ENCODE measurements around the gene TRPM2. TPM values are rescaled to one million over a fixed set of nuclear protein-coding genes. Genes with fewer than 3 reads are reported as not detected.
A peak's percentile ranks its signal among the peaks of the same experiment; 100 is the strongest.
"Not testable (repeated sequence)": the region's sequence is repeated elsewhere in the genome, so short reads cannot be mapped to it uniquely, and the experiment has no call there.

TRPM2 gene
- polyA plus RNA-seq, 12 donors = 0.60 to 2.2 (median 1.4) TPM; not detected in 2

DNA sequence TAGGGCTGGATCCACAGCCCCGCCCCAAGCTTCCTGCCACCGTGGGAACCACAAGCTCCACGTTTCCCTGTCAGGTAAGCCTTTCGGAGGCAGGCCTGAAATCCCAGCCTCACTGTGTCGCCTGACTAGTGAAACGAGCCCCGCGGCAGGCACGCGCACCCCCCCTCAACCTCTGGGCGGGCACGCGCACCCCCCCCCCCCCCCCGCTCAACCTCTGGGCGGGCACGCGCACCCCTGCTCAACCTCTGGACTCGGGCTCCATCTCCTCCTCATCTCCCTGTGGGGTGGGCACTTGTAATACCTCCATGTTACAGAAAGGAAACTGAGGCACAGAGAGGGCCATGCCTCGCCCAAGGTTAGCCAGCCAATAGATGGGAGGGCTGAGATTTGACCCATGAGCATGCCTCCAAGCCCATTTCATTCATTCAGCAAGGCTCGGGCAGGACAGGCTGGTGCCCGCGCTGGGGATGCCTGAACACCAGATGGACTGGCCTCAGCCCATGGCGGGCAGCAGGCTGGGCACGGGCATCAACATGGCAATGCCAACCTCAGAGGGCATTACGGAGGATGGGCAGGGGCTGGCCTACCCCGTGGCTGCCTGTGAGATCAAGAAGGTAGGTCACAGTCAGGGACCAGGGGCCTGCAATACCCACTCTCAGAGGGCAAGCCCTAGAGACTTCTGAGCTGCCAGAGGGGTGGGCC lies 18.9 kb upstream of the TRPM2 start:
- no peak for DNase-seq

GRCh38 chr21:44335266-44336059 lies 18.0 kb upstream of the TRPM2 start:
- DNase-seq = no peak

DNA sequence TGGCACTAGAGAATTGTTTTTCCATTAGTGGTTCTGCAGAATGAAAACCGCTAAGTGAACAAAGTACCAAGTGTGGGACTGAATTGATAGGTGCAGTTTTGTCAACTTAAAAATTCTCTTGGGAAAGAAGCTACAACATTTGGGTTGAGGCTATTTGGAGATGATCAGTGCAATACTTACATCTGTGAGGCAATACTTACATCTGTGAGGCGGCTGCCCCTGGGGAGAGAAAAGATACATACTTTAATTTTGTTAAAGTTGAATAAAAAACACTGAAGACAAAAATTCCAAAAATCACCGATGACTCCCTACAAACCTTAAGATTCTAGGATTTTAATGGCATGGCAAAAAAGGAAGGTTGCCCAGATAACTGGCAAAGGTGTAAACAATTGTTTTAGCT lies 16.0 kb upstream of the TRPM2 start:
- DNase-seq = no peak

GRCh38 chr21:44337941-44338895 lies 15.2 kb upstream of the TRPM2 start:
- DNase-seq = peak; percentile 67

- DNase-seq = peak; percentile 96
Observed at GRCh38 chr21:44338971-44339910, 14.2 kb upstream of the TRPM2 start, which contains the start of gene CFAP410. Gene CFAP410, minus strand, starts transcription at chr21:44339390. Its CDS starts 196 bp downstream, at chr21:44339194.

GRCh38 chr21:44341726-44342458 lies 11.5 kb upstream of the TRPM2 start:
- not testable (repeated sequence) for DNase-seq

GRCh38 chr21:44342981-44343380 lies 10.4 kb upstream of the TRPM2 start:
- not testable (repeated sequence) for DNase-seq

- DNase-seq = no peak
Observed at GRCh38 chr21:44344541-44345183, 8.8 kb upstream of the TRPM2 start.

- no peak for DNase-seq
Observed at GRCh38 chr21:44345495-44345894, 7.9 kb upstream of the TRPM2 start.

GRCh38 chr21:44347911-44348451 lies 5.4 kb upstream of the TRPM2 start:
- no peak for DNase-seq

- DNase-seq = no peak
Observed at GRCh38 chr21:44348861-44349260, 4.6 kb upstream of the TRPM2 start.

- DNase-seq = no peak
Observed at GRCh38 chr21:44349416-44349846, 4.0 kb upstream of the TRPM2 start.

DNA sequence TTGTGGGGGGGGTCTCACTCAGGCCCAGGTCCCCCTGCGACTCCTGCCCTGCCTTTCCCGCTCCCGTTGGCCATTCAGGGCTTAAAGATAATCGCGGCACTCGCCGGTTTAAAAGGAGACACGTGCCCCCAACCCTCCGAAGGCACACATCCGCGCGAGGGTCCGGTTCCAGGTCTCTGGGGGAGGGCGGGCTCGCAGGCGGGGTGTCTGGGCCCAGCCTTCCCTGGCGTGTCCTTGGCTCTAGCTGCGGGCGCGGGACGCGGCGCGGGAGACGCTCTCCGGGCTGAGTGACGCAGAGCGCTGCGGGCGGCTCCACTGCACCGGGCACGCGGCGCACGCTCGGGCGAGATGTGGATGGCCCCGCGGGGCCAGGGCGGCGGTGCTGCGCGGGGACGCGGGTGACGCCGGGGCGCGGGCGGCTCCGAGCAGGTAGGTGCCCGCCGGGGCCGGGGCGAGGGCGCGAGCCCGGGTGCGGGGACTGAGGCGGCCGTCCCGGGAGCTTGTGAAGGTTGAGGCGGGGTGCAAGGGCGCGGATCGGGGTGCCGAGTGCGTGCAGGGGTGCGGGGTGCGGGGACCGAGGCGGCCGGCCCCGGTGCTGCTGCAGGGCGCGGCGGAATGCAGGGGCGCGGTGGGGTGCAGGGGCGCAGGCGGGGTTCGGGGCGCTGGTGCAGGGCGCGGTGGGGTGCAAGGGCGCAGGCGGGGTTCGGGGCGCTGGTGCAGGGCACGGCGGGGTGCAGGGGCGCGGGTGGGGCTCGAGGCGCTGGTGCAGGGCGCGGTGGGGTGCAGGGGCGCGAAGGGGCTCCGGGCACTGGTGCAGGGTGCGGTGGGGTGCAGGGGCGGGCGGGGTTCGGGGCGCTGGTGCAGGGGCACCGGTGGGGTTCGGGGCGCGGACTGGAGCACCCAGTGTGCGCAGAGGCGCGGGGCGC lies 3.3 kb upstream of the TRPM2 start:
- DNase-seq = no peak

- DNase-seq = no peak
Observed at GRCh38 chr21:44350773-44351481, 2.5 kb upstream of the TRPM2 start.

GRCh38 chr21:44351535-44352252 lies 1.7 kb upstream of the TRPM2 start:
- no peak for DNase-seq

DNA sequence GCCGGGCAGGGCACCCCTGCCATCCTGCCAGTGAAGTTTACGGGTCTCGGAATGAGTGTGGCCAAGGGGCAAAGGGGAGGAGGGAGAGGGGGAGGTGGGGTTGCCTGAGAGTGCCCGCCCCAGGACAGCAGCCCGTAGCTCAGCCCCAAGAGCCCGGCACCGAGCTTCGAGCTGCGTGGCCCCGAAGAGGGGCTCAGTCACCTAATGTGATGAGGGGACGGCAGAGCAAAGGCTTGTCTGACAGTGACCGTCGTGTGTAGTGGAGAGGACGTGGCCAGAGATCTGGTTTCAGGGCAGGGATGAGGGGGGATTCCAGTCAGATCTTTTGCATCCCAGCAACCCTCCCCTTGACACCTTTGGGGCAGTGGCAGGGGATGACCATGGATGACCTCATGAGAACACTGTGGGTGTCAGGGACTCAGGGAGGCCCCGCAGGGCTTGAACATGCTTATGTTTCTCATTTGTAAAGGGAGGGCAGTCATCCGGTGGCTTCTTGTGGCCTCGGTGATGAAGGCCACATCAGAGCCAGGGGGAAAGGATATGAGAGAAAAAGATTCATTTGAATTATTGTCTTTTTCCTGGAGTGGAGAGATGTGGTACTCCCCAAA lies 1.1 kb upstream of the TRPM2 start:
- no peak for DNase-seq
